HepG2 (cell line): ENCODE results near the gene ZNF48. TPM values are rescaled to one million over a fixed set of nuclear protein-coding genes. Genes with fewer than 3 reads are reported as not detected.
A peak's percentile ranks its signal among the peaks of the same experiment; 100 is the strongest.

Experiments
- BRCA1 ChIP-seq: sonication (generic); formaldehyde crosslinking; IDR thresholded peaks from 2 replicates; pipeline ENCODE4 v1.4.0; 2020; ENCODE audit warnings: missing genetic modification reagents
- CC2D1A ChIP-seq: sonication (generic); formaldehyde crosslinking; IDR thresholded peaks from 2 replicates; pipeline ENCODE4 v1.8.1; 2023; ENCODE audit warnings: mild to moderate bottlenecking, missing genetic modification reagents
- ETV6 ChIP-seq: sonication (generic); formaldehyde crosslinking; conservative IDR thresholded peaks from 2 replicates; pipeline ENCODE4 v1.4.0; 2020; ENCODE audit warnings: missing genetic modification reagents
- JUND ChIP-seq: sonication (generic); formaldehyde crosslinking; IDR thresholded peaks from 2 replicates; pipeline ENCODE4 v1.8.0; 2022; ENCODE audit warnings: mild to moderate bottlenecking, missing genetic modification reagents
- KDM4B ChIP-seq: sonication (generic); formaldehyde crosslinking; IDR thresholded peaks from 2 replicates; pipeline ENCODE4 v1.4.0; 2020; ENCODE audit warnings: missing genetic modification reagents
- MBD4 ChIP-seq: IDR thresholded peaks from 2 replicates; pipeline ENCODE4 v1.6.1; 2012; ENCODE audit warnings: low read length, inconsistent platforms, borderline replicate concordance
- NR2C2 ChIP-seq: sonication (generic); formaldehyde crosslinking; IDR thresholded peaks from 2 replicates; pipeline ENCODE4 v1.4.0; 2020; ENCODE audit warnings: missing genetic modification reagents, mild to moderate bottlenecking, moderate library complexity, borderline replicate concordance
- PLRG1 ChIP-seq: fragments of 450-650 bp; conservative IDR thresholded peaks from 2 replicates; pipeline ENCODE4 v1.6.1; 2016
- POLR2AphosphoS2 ChIP-seq: IDR thresholded peaks from 2 replicates; pipeline ENCODE4 v1.6.1; 2011; ENCODE audit warnings: low read depth, low read length, improper control_type of control experiment
- SCMH1 ChIP-seq: sonication (generic); formaldehyde crosslinking; IDR thresholded peaks from 2 replicates; pipeline ENCODE4 v1.9.0; 2021; ENCODE audit warnings: missing genetic modification reagents, mild to moderate bottlenecking, borderline replicate concordance
- TBP ChIP-seq: sonication (generic); formaldehyde crosslinking; IDR thresholded peaks from 2 replicates; pipeline ENCODE4 v1.5.0; 2020; ENCODE audit warnings: missing genetic modification reagents
- ZKSCAN1 ChIP-seq: fragments of 150-350 bp; IDR thresholded peaks from 2 replicates; pipeline ENCODE4 v1.6.1; 2014; ENCODE audit warnings: low read length
- ZNF224 ChIP-seq: sonication (generic); formaldehyde crosslinking; IDR thresholded peaks from 2 replicates; pipeline ENCODE4 v1.5.0; 2020; ENCODE audit warnings: mild to moderate bottlenecking, missing genetic modification reagents
- ZNF30 ChIP-seq: sonication (generic); formaldehyde crosslinking; IDR thresholded peaks from 2 replicates; pipeline ENCODE4 v1.5.0; 2020; ENCODE audit warnings: mild to moderate bottlenecking, missing genetic modification reagents
- ZNF614 ChIP-seq: IDR thresholded peaks from 2 replicates; pipeline ENCODE4 v1.6.1; 2018; ENCODE audit warnings: missing biosample characterization, missing genetic modification reagents, inconsistent platforms, borderline replicate concordance
- ZNF672 ChIP-seq: sonication (generic); formaldehyde crosslinking; IDR thresholded peaks from 2 replicates; pipeline ENCODE4 v1.8.1; 2022; ENCODE audit warnings: missing genetic modification reagents
- ZNF790 ChIP-seq: sonication (generic); formaldehyde crosslinking; IDR thresholded peaks from 2 replicates; pipeline ENCODE4 v1.8.0; 2022; ENCODE audit warnings: missing genetic modification reagents, mild to moderate bottlenecking, borderline replicate concordance
- ZNF878 ChIP-seq: sonication (generic); formaldehyde crosslinking; IDR thresholded peaks from 2 replicates; pipeline ENCODE4 v1.8.1; 2023; ENCODE audit warnings: mild to moderate bottlenecking, missing genetic modification reagents, moderate library complexity
- polyA plus RNA-seq, 8 experiments: library from polyadenylated mRNA; depleted of rRNA in 3 of 8; stranded (reverse) in 7 of 8; unstranded in 1 of 8; fragments of >200 nt; fragmentation: Illumina TruSeq in 4 of 8; extraction: Trizol in 4 of 8; gene quantifications; 2 replicates each; pipeline versions ENCODE4 v1.2.1 to v1.2.3, GENCODE V29; 2011 to 2016; ENCODE audit warnings: low read depth in 4 of 8, missing spikeins in 1 of 8, mixed read lengths in 1 of 8; ENCODE audit not compliant: insufficient read depth in 1 of 8
- total RNA-seq, 5 experiments: library from RNA; depleted of rRNA; stranded (reverse); fragments of >200 nt; fragmentation: Illumina TruSeq; extraction: Trizol; gene quantifications; 2 replicates each; pipeline ENCODE4 v1.2.3, GENCODE V29; 2016; ENCODE audit warnings: low read depth in 1 of 5
- TF ChIP-seq, protein P1 (sequence below): sonication (generic); formaldehyde crosslinking; IDR thresholded peaks from 2 replicates; pipeline ENCODE4; 2020; ENCODE audit warnings: missing genetic modification reagents, mild to moderate bottlenecking, borderline replicate concordance
- TF ChIP-seq, protein P2 (sequence below): IDR thresholded peaks from 2 replicates; pipeline ENCODE4 v1.6.1; 2016; ENCODE audit warnings: missing compliant biosample characterization, missing genetic modification reagents, borderline replicate concordance
- TF ChIP-seq, protein P3 (sequence below): fragments of 450-650 bp; IDR thresholded peaks from 2 replicates; pipeline ENCODE4 v1.6.1; 2016
- TF ChIP-seq, protein P4 (sequence below): sonication (generic); formaldehyde crosslinking; IDR thresholded peaks from 2 replicates; pipeline ENCODE4 v1.4.0; 2020; ENCODE audit warnings: missing genetic modification reagents
- TF ChIP-seq, protein P5 (sequence below): IDR thresholded peaks from 2 replicates; pipeline ENCODE4 v1.6.1; 2018; ENCODE audit warnings: missing genetic modification reagents, mild to moderate bottlenecking, missing compliant biosample characterization

The ZNF48 gene
- total and polyA plus RNA-seq, 2 of the 13 experiments (the other 11 are each of a cell fraction or from before 2014, with no cell fraction given), result 9.9 to 12.3 TPM

DNA sequence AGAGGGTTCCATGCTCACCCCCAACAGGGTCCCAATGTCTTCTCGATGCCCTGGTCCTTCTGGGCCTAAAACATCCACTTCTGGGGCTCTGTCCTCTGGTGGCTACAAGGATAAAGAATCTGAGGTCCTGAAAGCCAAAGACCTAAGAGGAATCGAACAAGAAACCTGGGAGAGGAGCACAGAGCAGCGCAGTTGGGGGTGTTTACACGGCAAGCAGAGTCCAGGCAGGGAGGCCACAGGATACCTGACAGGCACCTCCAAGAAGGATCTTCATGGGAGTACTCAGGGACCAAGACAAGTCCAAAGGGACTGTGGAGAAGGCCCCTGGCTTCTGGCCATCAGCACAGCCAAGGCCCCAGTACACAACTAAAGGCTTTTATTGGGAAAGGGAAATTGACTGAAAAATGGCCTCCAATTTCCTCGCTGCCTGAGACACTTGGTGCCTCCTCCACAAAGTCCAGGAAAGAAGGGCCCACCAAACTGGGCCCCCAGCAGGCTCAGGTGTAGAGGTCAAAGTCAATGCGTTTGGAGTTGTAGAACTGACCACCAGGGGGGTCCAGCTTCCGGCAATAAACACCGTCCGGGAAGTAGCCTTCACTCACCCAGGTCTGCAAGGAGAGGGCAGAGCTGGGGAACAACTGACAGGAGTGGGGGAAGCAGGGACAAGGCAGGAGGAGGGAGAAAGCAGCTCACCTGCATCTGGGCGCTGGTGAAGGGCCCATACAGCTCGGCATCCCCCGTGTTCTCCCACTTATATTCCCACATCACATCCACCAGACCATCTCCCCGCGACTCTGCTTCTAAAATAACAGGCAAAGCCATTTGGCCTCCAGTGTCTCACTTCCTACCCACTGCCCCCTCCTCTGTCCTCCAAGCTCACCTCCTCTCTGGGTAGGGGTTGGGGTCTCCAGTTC is 42.5 kb upstream of the ZNF48 start (continued):
- TF ChIP-seq, protein P1, sequence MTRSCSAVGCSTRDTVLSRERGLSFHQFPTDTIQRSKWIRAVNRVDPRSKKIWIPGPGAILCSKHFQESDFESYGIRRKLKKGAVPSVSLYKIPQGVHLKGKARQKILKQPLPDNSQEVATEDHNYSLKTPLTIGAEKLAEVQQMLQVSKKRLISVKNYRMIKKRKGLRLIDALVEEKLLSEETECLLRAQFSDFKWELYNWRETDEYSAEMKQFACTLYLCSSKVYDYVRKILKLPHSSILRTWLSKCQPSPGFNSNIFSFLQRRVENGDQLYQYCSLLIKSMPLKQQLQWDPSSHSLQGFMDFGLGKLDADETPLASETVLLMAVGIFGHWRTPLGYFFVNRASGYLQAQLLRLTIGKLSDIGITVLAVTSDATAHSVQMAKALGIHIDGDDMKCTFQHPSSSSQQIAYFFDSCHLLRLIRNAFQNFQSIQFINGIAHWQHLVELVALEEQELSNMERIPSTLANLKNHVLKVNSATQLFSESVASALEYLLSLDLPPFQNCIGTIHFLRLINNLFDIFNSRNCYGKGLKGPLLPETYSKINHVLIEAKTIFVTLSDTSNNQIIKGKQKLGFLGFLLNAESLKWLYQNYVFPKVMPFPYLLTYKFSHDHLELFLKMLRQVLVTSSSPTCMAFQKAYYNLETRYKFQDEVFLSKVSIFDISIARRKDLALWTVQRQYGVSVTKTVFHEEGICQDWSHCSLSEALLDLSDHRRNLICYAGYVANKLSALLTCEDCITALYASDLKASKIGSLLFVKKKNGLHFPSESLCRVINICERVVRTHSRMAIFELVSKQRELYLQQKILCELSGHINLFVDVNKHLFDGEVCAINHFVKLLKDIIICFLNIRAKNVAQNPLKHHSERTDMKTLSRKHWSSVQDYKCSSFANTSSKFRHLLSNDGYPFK, result peak; percentile 34; the same call in 1 of the 2 replicates
- TF ChIP-seq, protein P2, sequence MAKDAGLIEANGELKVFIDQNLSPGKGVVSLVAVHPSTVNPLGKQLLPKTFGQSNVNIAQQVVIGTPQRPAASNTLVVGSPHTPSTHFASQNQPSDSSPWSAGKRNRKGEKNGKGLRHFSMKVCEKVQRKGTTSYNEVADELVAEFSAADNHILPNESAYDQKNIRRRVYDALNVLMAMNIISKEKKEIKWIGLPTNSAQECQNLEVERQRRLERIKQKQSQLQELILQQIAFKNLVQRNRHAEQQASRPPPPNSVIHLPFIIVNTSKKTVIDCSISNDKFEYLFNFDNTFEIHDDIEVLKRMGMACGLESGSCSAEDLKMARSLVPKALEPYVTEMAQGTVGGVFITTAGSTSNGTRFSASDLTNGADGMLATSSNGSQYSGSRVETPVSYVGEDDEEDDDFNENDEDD (CRISPR knock-in tag), result no peak
- TF ChIP-seq JUND (CRISPR knock-in tag) (no peak), ZNF224 (CRISPR knock-in tag) (no peak), NR2C2 (CRISPR knock-in tag) (peak; percentile 28; the same call in 1 of the 2 replicates), ETV6 (CRISPR knock-in tag) (no peak), PLRG1 (no peak), ZNF790 (no peak), MBD4 (no peak), POLR2AphosphoS2 (no peak), TBP (CRISPR knock-in tag) (no peak), SCMH1 (CRISPR knock-in tag) (no peak), ZKSCAN1 (no peak), BRCA1 (CRISPR knock-in tag) (no peak), ZNF672 (CRISPR knock-in tag) (no peak), ZNF30 (no peak), KDM4B (CRISPR knock-in tag) (no peak), ZNF878 (CRISPR knock-in tag) (no peak), CC2D1A (no peak), ZNF614 (CRISPR knock-in tag) (0 out of 2 replicates have a peak, but pooled peaks have one; percentile 47)
- TF ChIP-seq, protein P3, sequence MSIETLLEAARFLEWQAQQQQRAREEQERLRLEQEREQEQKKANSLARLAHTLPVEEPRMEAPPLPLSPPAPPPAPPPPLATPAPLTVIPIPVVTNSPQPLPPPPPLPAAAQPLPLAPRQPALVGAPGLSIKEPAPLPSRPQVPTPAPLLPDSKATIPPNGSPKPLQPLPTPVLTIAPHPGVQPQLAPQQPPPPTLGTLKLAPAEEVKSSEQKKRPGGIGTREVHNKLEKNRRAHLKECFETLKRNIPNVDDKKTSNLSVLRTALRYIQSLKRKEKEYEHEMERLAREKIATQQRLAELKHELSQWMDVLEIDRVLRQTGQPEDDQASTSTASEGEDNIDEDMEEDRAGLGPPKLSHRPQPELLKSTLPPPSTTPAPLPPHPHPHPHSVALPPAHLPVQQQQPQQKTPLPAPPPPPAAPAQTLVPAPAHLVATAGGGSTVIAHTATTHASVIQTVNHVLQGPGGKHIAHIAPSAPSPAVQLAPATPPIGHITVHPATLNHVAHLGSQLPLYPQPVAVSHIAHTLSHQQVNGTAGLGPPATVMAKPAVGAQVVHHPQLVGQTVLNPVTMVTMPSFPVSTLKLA, result no peak
- TF ChIP-seq, protein P4, sequence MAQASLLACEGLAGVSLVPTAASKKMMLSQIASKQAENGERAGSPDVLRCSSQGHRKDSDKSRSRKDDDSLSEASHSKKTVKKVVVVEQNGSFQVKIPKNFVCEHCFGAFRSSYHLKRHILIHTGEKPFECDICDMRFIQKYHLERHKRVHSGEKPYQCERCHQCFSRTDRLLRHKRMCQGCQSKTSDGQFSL (CRISPR knock-in tag), result no peak
- TF ChIP-seq, protein P5, sequence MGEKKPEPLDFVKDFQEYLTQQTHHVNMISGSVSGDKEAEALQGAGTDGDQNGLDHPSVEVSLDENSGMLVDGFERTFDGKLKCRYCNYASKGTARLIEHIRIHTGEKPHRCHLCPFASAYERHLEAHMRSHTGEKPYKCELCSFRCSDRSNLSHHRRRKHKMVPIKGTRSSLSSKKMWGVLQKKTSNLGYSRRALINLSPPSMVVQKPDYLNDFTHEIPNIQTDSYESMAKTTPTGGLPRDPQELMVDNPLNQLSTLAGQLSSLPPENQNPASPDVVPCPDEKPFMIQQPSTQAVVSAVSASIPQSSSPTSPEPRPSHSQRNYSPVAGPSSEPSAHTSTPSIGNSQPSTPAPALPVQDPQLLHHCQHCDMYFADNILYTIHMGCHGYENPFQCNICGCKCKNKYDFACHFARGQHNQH, result no peak
